ENCODE data around the gene ZMIZ1.

The ZMIZ1 gene

GRCh38 chr10:79158402-79159097, 89.8 kb downstream of the ZMIZ1 start:
- DNase-seq = no peak

GRCh38 chr10:79159141-79159651, 90.4 kb downstream of the ZMIZ1 start:
- DNase-seq = no peak

GRCh38 chr10:79159785-79160184, 91.0 kb downstream of the ZMIZ1 start:
- DNase-seq = no peak

- no peak for DNase-seq
Measured at GRCh38 chr10:79160191-79160590, 91.4 kb downstream of the ZMIZ1 start.

GRCh38 chr10:79161557-79161956, 92.8 kb downstream of the ZMIZ1 start:
- no peak for DNase-seq

GRCh38 chr10:79162022-79162421, 93.3 kb downstream of the ZMIZ1 start:
- no peak for DNase-seq

GRCh38 chr10:79162861-79163665, 94.3 kb downstream of the ZMIZ1 start:
- DNase-seq = no peak

- DNase-seq = no peak
Measured at GRCh38 chr10:79163666-79163975, 94.9 kb downstream of the ZMIZ1 start.

GRCh38 chr10:79164075-79164474, 95.3 kb downstream of the ZMIZ1 start:
- no peak for DNase-seq

- DNase-seq = no peak
Measured at GRCh38 chr10:79165070-79165778, 96.5 kb downstream of the ZMIZ1 start.

- DNase-seq = no peak
Measured at GRCh38 chr10:79166312-79166721, 97.6 kb downstream of the ZMIZ1 start.

GRCh38 chr10:79166741-79167140, 98.0 kb downstream of the ZMIZ1 start:
- no peak for DNase-seq

- DNase-seq = no peak
Measured at GRCh38 chr10:79167537-79167936, 98.8 kb downstream of the ZMIZ1 start.

GRCh38 chr10:79168210-79168609, 99.4 kb downstream of the ZMIZ1 start:
- DNase-seq = no peak

GRCh38 chr10:79170226-79170752, 101.5 kb downstream of the ZMIZ1 start:
- no peak for DNase-seq

- no peak for DNase-seq
Measured at GRCh38 chr10:79170993-79171392, 102.2 kb downstream of the ZMIZ1 start.

GRCh38 chr10:79171504-79171903, 102.7 kb downstream of the ZMIZ1 start:
- no peak for DNase-seq

GRCh38 chr10:79172881-79173280, 104.1 kb downstream of the ZMIZ1 start:
- DNase-seq = no peak

- DNase-seq = no peak
Measured at GRCh38 chr10:79173582-79174262, 105.0 kb downstream of the ZMIZ1 start.

- no peak for DNase-seq
Measured at GRCh38 chr10:79176052-79176501, 107.3 kb downstream of the ZMIZ1 start.

- DNase-seq = no peak
Measured at GRCh38 chr10:79176949-79177602, 108.3 kb downstream of the ZMIZ1 start.

- no peak for DNase-seq
Measured at GRCh38 chr10:79178070-79178576, 109.4 kb downstream of the ZMIZ1 start.

Measured in SHP77 (cell line).